Erythroblast (primary cell): ENCODE results near the gene TIMP1.

Source experiments
- GATA1 ChIP-seq: IDR thresholded peaks from 2 replicates; pipeline ENCODE4 v1.6.1; 2011; ENCODE audit warnings: low read depth, mild to moderate bottlenecking, control low read depth, low read length, moderate library complexity
- POLR2A ChIP-seq: IDR thresholded peaks from 2 replicates; pipeline ENCODE4 v1.6.1; 2011; ENCODE audit warnings: mild to moderate bottlenecking, low read length

DNA sequence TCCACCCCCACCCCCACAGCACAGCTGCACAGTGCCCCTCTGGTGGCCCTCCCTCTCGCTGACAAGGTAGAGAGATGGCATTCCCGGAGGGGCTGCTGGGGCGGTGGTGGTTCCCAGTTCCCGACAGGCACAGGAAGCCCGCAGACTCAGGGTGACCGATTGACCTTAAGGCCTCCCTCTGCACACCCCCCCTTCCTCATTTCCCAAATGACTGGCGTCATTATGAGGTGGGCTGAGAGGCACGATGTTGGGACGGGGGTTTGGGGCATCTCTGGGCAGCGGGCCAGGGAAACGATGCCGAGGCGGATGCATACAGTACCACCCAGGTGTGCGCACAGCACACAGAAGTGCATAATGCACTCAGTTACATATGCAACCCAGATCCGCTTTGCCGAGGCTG, 3.5 kb upstream of the TIMP1 start:
- no peak for TF ChIP-seq POLR2A
- no peak for TF ChIP-seq GATA1
